GM03348 (cell line): ENCODE measurements around the gene KCNIP3.

Experiments used
- DNase-seq: peaks from one replicate; pipeline ENCODE4 v3.0.0; 2012; ENCODE audit warnings: low spot score

Gene KCNIP3

GRCh38 chr2:95296011-95296410 is 1.1 kb upstream of the KCNIP3 start:
- DNase-seq: no peak

DNA sequence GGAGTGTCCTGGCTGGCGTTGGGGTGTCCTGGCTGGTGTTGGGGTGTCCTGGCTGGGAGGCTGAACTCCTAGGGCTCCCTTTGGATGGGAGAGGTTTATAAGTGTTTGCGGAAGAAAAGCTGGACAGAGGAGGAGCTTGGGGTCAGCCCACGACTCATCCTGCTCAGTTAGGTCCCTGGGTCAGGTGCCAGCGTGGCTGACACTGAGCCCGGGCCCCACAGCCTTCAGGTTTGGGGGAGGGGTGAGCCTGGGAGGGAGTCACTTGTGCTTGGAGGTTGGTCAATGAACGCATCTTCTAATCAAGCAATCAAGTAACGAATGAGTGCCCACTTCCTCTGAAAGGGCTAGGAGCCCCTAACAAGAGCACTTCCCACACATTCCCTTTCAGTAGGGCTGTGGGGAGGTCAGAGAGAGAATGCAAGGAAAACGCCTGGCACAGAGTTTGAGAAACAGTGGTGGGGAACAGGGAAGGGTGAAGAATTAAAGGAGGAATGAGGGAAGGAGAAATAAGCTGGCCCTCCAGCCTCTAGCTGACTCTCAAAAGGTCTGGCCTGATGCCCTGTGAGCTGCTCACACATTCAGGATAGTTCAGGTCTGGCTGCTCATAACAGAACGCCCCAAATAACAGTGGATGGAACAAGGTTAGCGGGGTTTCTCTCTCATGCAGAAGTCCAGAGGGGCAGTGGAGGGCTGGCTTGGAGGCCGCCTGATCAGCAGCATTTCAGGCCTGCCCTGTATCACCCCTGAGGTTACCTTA is 670 bp downstream of the KCNIP3 start:
- no peak for DNase-seq

- DNase-seq: no peak
These were observed 1.5 kb downstream of the KCNIP3 start for GRCh38 chr2:95298486-95299111.

- DNase-seq: no peak
These were observed 2.8 kb downstream of the KCNIP3 start for GRCh38 chr2:95299961-95300360.

DNA sequence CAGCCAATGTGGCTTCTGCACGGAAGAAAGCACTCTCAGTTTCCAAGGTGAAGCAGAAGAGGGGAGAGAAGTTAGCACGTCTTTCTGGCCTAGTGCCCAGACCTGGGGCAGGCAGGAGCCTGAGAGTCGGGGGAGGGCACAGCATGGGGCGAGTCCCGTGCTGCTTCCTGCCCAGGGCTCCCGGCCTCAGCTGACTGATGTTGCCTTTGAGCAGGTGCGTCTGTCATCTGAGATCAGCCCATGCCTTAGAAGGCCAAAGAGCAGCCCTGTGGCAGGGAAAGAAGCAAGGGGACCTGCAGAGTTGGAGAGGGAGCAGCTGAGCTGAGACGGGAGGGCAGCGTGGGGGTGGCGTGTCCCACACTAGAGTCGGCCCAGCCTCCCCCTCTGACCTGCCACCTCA is 3.3 kb downstream of the KCNIP3 start:
- no peak for DNase-seq

DNA sequence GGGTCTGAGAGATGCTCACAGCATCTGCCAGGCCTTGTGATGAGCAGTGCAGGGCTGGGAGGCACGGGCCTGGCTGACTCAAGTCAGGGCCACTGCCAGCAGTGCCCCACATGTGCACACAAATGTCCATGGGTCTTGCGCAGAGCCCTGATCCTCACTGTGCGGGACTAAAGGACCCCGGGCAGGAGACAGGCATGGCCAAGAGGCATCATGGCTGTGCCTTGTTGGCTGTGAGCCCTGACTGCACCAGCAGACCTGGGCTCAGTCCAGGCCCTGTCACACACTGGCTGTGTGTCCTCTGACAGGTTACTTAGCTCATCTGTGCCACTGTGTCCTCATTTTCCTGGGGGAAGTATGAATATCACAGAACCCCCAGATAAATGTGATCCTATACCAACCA is 4.0 kb downstream of the KCNIP3 start:
- no peak for DNase-seq

GRCh38 chr2:95301876-95302641 is 4.9 kb downstream of the KCNIP3 start:
- no peak for DNase-seq

GRCh38 chr2:95303191-95303919 is 6.2 kb downstream of the KCNIP3 start:
- DNase-seq: no peak

- DNase-seq: no peak
These were observed 8.4 kb downstream of the KCNIP3 start for GRCh38 chr2:95305380-95306061.

DNA sequence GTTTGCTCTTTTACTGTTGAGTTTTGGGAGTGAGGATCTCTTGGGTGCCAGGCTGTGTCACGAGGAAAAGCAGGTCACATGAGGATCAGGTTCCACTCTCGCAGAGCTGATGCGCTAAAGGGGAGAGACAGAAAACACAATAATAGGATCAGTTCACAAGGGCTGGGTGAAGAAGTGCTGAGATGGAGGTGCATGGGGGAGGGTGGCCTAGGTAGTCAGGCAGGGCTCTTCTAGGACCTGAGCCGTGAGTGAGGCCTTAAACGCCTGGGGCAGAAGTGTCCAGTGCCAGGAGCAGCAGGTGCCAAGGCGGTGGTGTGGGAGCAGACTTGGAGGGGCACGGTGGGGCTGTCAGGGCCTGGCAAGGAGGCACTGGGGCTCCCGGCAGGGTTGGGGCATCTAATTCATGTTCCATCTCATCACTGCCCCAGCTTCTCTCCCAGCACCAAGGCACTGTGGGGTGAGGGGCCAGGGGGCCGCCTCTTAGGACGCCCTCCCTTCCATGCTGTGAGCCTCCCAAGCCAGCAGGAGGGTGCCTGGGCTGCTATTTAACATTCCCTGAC is 9.3 kb downstream of the KCNIP3 start:
- no peak for DNase-seq

GRCh38 chr2:95307036-95307435 is 9.9 kb downstream of the KCNIP3 start:
- DNase-seq: no peak

GRCh38 chr2:95307878-95308277 is 10.7 kb downstream of the KCNIP3 start:
- DNase-seq: no peak

GRCh38 chr2:95308426-95308990 is 11.4 kb downstream of the KCNIP3 start:
- no peak for DNase-seq

- DNase-seq: no peak
These were observed 12.5 kb downstream of the KCNIP3 start for GRCh38 chr2:95309599-95309998.

DNA sequence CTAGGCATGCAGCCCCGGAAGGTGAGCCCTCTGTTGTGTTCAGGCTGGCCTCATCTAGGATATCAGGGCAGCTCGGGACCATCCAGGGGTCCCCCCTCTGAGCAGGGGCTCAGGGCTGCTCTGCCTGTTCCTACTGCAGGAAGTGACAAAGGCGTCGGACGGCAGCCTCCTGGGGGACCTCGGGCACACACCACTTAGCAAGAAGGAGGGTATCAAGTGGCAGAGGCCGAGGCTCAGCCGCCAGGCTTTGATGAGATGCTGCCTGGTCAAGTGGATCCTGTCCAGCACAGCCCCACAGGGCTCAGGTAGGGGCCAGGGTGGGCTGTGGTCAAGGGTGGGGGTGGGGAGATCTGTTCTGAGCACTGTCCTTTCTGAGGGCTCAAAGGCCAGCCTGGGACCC is 13.1 kb downstream of the KCNIP3 start:
- DNase-seq: no peak

- DNase-seq: no peak
These were observed 13.5 kb downstream of the KCNIP3 start for GRCh38 chr2:95310651-95311050.

GRCh38 chr2:95311815-95312542 is 14.8 kb downstream of the KCNIP3 start:
- DNase-seq: no peak

DNA sequence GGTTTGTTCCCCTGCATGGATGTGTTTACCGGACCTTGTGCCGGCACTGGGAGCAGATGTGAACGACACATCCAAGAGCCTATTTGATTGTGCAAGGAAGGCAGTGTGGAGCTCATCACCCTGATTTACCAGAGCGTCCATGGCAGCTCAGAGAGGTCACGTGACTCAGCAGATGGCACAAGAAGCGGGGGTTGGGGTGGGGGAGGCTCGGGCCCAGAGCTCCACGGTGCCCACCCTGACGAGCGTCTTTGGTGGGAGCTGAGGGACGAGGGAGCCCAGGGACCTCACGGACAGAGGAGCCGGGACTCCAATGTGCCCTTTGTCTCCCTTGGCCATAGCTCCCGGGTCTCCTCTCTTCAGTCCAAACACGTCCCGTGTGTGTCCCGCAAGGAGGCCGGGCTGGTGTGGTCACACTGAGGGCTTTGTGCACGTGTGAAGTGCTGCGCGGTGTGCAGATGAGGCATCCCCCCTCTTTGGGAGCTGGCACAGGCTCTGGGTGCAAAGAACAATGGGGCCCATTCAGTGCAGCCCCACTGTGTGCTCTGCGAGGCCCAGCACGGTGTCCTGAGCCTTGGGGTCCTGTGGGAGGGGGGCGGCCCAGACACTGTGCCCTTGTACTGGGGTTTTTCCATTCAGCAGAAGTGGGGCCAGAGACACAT is 15.5 kb downstream of the KCNIP3 start:
- DNase-seq: no peak

DNA sequence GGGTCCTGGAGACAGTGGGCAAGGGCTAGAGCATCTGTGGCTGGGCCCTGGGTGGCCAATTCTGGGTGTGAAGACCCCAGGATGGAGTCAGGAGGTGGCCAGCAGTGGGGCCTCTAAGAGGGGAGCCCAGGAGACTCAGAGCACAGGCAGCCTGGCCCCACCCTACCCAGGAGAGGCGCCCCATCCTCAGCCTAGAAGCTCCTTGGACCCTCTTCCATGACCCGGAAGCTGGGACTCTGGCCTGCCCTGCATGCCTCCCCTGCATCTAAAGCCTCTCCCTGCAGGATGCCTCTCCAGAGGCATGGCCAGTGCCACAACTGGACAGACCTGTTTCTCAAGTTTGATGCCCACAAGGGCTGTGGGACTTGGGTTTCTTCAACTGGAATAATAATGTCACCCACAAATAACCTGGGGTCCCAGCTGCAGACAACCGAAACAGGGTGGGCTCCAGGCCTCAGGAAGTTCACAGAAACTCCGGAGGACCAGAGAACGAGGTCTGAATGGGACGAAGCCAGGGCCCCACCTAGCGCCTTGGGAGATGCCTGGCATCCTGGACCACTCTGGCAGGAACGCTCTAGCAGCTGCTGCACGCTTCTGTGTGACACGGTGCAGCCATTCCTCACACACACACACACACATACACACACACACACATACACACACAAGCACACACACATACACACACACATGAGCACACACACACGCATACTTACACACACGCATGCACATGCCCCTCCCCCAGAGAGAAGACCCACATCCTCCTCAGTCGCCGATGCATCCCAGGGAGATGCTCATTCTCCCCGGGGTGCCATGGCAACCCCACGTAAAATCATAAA is 16.4 kb downstream of the KCNIP3 start:
- no peak for DNase-seq
